ENCODE measurements around the gene FOXO4.

Gene FOXO4

DNA sequence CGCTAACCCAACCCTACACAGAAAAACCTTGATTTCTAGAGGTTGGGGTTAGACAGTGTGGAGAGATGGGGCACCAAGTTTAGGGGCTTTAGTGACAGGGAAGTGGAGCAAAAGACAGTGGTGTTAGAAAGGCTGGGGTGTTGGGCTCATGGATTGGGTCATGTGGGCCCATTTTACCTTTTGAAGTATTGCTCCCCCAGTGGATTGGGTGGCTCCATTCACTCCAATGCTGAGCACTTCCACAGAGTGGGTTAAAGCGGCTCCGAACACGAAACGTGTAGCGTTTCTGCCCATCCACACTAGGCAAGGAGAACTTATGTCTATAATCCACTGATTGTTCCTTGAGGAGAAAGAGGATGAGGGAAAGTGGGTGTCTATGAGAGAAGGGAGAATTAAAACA is 13.4 kb downstream of the FOXO4 start:
- Mint-ChIP-seq H3K27me3 (no peaks in the 10 kb centered on the region), H3K4me1 (peaks cover 74% of the 10 kb centered on the region), H3K9me3 (no peaks in the 10 kb centered on the region), H3K4me3 (peak overlapping the region; percentile 98), H3K27ac (peak overlapping the region; percentile 94), H3K36me3 (peaks cover 58% of the 10 kb centered on the region)
- ATAC-seq, result no peak

DNA sequence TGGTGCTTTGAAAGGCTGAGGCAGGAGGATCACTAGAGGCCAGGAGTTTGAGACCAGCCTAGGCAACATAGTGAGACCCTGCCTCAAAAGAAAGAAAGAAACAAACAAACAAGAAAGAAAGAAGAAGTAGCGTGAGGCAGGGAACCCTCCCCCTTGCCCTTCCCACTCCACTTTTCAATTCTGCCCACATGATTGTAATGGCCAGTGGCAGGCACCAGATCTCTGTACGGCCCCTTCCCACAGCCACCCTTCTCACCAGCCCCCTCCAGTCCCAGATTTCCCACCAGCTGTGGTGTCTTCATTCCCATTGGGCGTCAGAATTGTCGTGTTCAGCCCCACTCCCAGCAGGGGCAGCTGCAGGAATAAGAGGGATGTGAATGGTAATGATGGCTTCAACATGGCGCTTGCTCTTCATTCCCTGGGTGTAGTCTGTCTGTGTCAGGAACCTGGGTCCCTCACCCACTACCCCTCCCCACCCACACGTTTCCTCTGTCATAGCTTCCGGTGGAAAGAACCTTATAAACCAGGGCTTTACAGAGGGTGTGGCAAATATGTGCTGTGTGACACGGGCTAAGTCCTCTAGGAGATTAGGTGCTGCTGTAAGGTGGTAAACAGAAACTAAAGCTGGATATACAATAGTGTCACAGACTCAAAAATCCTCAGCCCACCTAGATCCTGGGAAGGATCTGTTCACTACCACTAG is 15.6 kb downstream of the FOXO4 start, which contains the start of gene IL2RG:
Gene IL2RG (minus strand): TSS at position 437 of the 703 bp plus-strand sequence. CDS start 38 bp downstream, at position 399.
- peak within 1 kb of the TSS; percentile 98 for H3K4me3 Mint-ChIP-seq
- H3K4me1 Mint-ChIP-seq, result peaks cover 55% of the 10 kb centered on the region
- ATAC-seq, result peak; percentile 98
- peaks cover 48% of the 10 kb centered on the region for H3K36me3 Mint-ChIP-seq
- H3K9me3 Mint-ChIP-seq, result no peaks in the 10 kb centered on the region
- no peaks in the 10 kb centered on the region for H3K27me3 Mint-ChIP-seq
- H3K27ac Mint-ChIP-seq, result peak within 1 kb of the TSS; percentile 94

DNA sequence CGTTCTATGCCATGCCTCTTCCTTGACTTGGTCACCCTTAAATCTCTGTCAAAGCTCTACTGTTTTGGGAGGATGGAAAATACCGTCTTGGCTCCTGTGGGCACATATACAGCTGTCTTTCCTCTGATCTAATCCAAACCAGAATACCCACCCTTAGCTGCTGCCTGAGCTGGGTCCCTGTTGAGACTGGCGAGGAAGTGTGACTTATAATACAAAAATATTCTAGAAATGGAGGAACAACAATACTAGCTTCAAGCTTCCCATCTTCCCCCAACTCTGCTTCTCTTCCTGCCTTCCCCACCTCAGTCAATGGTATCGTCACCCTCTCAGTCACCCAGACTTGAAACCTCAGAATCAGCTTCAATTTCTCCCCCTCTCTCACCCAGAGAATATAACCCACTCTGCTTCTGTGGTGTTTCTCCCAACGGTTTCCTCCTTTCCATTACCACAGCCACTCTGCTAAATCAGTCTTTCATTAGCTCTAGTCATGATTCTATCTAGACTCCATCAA is 16.3 kb downstream of the FOXO4 start:
- ATAC-seq, result peak; percentile 32
- peaks cover 41% of the 10 kb centered on the region for H3K36me3 Mint-ChIP-seq

GRCh38 chrX:71117358-71117757 is 21.7 kb downstream of the FOXO4 start:
- no peaks in the 10 kb centered on the region for H3K27me3 Mint-ChIP-seq
- H3K9me3 Mint-ChIP-seq, result no peaks in the 10 kb centered on the region
- H3K36me3 Mint-ChIP-seq, result peaks cover 10% of the 10 kb centered on the region
- peak overlapping the region; percentile 98 for H3K27ac Mint-ChIP-seq
- H3K4me1 Mint-ChIP-seq, result peaks cover 10% of the 10 kb centered on the region
- no peak for ATAC-seq
- H3K4me3 Mint-ChIP-seq, result no peak overlapping the region

More for the DNA sequence above, 16.3 kb downstream of the FOXO4 start:
- peaks cover 49% of the 10 kb centered on the region for H3K4me1 Mint-ChIP-seq
- H3K9me3 Mint-ChIP-seq, result no peaks in the 10 kb centered on the region
- H3K27ac Mint-ChIP-seq, result peak overlapping the region; percentile 94
- H3K4me3 Mint-ChIP-seq, result peak overlapping the region; percentile 98
- H3K27me3 Mint-ChIP-seq, result no peaks in the 10 kb centered on the region

GRCh38 chrX:71118032-71118984 is 22.7 kb downstream of the FOXO4 start, which contains the start of gene MED12:
Gene MED12, plus strand, starts transcription at chrX:71118596. Its CDS starts 159 bp downstream, at chrX:71118755.
- Mint-ChIP-seq H3K36me3 (peaks cover 19% of the 10 kb centered on the region), H3K9me3 (no peaks in the 10 kb centered on the region), H3K27ac (peak within 1 kb of the TSS; percentile 98), H3K27me3 (no peaks in the 10 kb centered on the region), H3K4me3 (peak within 1 kb of the TSS; percentile 95), H3K4me1 (peaks cover 5% of the 10 kb centered on the region)
- peak; percentile 99 for ATAC-seq

DNA sequence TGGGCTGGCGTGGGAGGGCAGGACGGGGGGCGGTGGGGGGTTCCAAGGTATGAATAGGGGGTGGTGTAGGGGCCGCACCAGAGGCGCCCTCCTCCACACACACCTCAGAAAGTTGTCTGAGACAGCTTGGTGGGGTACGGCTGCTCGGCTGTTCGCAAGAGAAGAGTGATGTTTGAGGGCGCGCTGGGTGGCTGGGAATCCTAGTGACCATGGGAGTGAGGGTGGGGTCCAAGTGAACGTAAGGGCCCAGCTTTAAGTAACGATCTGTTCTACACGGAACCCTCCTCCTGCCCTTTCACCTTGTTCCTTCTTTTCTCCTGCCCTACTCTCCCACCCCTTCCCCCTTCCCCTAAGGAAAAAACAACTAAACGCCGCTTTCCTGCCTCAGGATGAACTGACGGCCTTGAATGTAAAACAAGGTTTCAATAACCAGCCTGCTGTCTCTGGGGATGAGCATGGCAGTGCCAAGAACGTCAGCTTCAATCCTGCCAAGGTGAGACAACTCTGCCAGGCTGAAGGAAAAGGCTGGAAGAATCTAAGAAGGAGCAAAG is 23.4 kb downstream of the FOXO4 start:
- Mint-ChIP-seq H3K4me1 (peaks cover 5% of the 10 kb centered on the region), H3K9me3 (no peaks in the 10 kb centered on the region), H3K27ac (peak overlapping the region; percentile 98), H3K4me3 (peak overlapping the region; percentile 95), H3K27me3 (no peaks in the 10 kb centered on the region), H3K36me3 (peaks cover 22% of the 10 kb centered on the region)
- ATAC-seq, result peak; percentile 50

- H3K27me3 Mint-ChIP-seq, result no peaks in the 10 kb centered on the region
- peak overlapping the region; percentile 58 for H3K27ac Mint-ChIP-seq
- peaks cover 13% of the 10 kb centered on the region for H3K4me1 Mint-ChIP-seq
- H3K36me3 Mint-ChIP-seq, result peaks cover 68% of the 10 kb centered on the region
- no peak for ATAC-seq
- no peaks in the 10 kb centered on the region for H3K9me3 Mint-ChIP-seq
- no peak overlapping the region for H3K4me3 Mint-ChIP-seq
These were observed 32.6 kb downstream of the FOXO4 start for GRCh38 chrX:71128166-71128833.

DNA sequence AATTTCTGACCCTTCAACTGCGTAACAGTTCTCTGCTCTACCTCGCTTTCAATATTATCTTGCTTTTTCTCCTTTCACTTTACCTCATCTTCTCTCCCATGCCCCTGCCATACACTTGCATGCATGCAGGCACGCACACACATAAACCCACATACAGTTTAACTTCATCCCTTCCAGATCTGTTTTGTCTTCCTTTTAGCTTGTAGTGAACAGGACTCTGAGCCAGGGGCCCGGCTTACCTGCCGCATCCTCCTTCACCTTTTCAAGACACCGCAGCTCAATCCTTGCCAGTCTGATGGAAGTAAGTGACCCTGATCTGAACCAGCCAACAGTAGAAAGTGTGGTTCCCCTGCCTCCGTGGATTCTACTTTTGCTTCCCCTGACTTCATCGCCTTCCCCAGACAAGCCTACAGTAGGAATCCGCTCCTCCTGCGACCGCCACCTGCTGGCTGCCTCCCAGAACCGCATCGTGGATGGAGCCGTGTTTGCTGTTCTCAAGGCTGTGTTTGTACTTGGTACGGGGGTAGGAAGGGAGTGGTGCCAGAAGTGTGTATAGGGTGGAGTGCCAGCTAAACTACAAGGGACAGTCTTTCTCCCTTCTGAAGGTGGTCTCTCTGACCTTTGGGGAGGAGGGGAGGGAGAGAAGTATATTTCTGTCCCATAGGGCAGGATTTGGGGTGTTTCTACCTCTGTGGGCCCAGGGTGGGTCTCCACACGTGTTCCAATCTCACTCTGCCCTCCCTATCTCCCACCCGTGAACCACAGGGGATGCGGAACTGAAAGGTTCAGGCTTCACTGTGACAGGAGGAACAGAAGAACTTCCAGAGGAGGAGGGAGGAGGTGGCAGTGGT is 33.5 kb downstream of the FOXO4 start:
- peak overlapping the region; percentile 58 for H3K27ac Mint-ChIP-seq
- H3K36me3 Mint-ChIP-seq, result peaks cover 64% of the 10 kb centered on the region
- H3K4me1 Mint-ChIP-seq, result peaks cover 13% of the 10 kb centered on the region
- H3K4me3 Mint-ChIP-seq, result no peak overlapping the region
- H3K27me3 Mint-ChIP-seq, result no peaks in the 10 kb centered on the region
- H3K9me3 Mint-ChIP-seq, result no peaks in the 10 kb centered on the region
- ATAC-seq, result peak; percentile 71

GRCh38 chrX:71131510-71131909 is 35.9 kb downstream of the FOXO4 start:
- H3K36me3 Mint-ChIP-seq, result peaks cover 71% of the 10 kb centered on the region
- peaks cover 13% of the 10 kb centered on the region for H3K4me1 Mint-ChIP-seq
- H3K9me3 Mint-ChIP-seq, result no peaks in the 10 kb centered on the region
- no peaks in the 10 kb centered on the region for H3K27me3 Mint-ChIP-seq
- ATAC-seq, result no peak
- no peak overlapping the region for H3K4me3 Mint-ChIP-seq
- H3K27ac Mint-ChIP-seq, result peak overlapping the region; percentile 22

DNA sequence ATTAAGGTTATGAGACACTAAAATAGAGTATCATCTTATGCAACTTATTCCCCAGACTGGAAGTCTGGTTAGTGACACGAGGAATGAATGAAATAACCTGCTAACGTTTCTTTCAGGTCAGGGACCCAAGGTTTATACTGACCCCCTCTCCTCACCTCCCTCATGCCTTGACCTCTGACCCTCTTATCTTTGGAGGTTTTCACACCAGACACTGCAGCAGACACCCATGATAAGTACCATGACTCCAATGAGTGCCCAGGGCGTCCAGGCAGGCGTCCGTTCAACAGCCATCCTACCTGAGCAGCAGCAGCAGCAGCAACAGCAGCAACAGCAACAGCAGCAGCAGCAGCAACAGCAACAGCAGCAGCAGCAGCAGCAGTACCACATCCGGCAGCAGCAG is 44.8 kb downstream of the FOXO4 start:
- H3K27ac Mint-ChIP-seq, result no peak overlapping the region
- no peak overlapping the region for H3K4me3 Mint-ChIP-seq
- H3K36me3 Mint-ChIP-seq, result peaks cover 39% of the 10 kb centered on the region
- H3K9me3 Mint-ChIP-seq, result no peaks in the 10 kb centered on the region
- H3K4me1 Mint-ChIP-seq, result peaks cover 3% of the 10 kb centered on the region
- no peaks in the 10 kb centered on the region for H3K27me3 Mint-ChIP-seq
- ATAC-seq, result no peak

GRCh38 chrX:71143508-71143907 is 47.9 kb downstream of the FOXO4 start:
- Mint-ChIP-seq H3K4me1 (peaks cover 13% of the 10 kb centered on the region), H3K4me3 (no peak overlapping the region), H3K9me3 (no peaks in the 10 kb centered on the region), H3K27ac (no peak overlapping the region), H3K27me3 (no peaks in the 10 kb centered on the region), H3K36me3 (peaks cover 10% of the 10 kb centered on the region)
- no peak for ATAC-seq

GRCh38 chrX:71144651-71145050 is 49.0 kb downstream of the FOXO4 start, which contains the start of gene NLGN3:
Gene NLGN3, plus strand, starts transcription at chrX:71144841. Its CDS starts 2,909 bp downstream, at chrX:71147750.
- no peaks in the 10 kb centered on the region for H3K36me3 Mint-ChIP-seq
- peak within 1 kb of the TSS; percentile 44 for H3K4me3 Mint-ChIP-seq
- no peak for ATAC-seq
- no peak within 1 kb of the TSS for H3K27ac Mint-ChIP-seq
- no peaks in the 10 kb centered on the region for H3K9me3 Mint-ChIP-seq
- H3K27me3 Mint-ChIP-seq, result no peaks in the 10 kb centered on the region
- H3K4me1 Mint-ChIP-seq, result peaks cover 13% of the 10 kb centered on the region

GRCh38 chrX:71147496-71148277 is 52.0 kb downstream of the FOXO4 start:
- Mint-ChIP-seq H3K9me3 (no peaks in the 10 kb centered on the region), H3K27me3 (no peaks in the 10 kb centered on the region), H3K36me3 (peaks cover 2% of the 10 kb centered on the region), H3K27ac (no peak overlapping the region), H3K4me1 (peaks cover 18% of the 10 kb centered on the region), H3K4me3 (no peak overlapping the region)
- no peak for ATAC-seq
